Memory B cell (primary cell): ENCODE results near the gene THBS3.
"Not testable (repeated sequence)": the region's sequence is repeated elsewhere in the genome, so short reads cannot be mapped to it uniquely, and the experiment has no call there.

Source experiments
- ATAC-seq: fragments of 150-1000 bp; cut with Tn5 transposase; 2 replicates; pipeline ENCODE4 v1.10.0; 2021; ENCODE audit warnings: low read depth, mild to moderate bottlenecking, moderate library complexity
- DNase-seq, 2 donors: peaks; one replicate each; pipeline ENCODE4 v3.0.0; 2022; ENCODE audit warnings: low spot score in 2 of 2
- H3K27ac Mint-ChIP-seq: one replicate; pipeline ENCODE4 v1.8.0; 2022; ENCODE audit warnings: mild to moderate bottlenecking, moderate library complexity, mixed read lengths
- H3K27me3 Mint-ChIP-seq: one replicate; pipeline ENCODE4 v1.8.0; 2022; ENCODE audit warnings: mixed read lengths
- H3K36me3 Mint-ChIP-seq: one replicate; pipeline ENCODE4 v1.8.0; 2022; ENCODE audit warnings: mild to moderate bottlenecking, mixed read lengths
- H3K4me1 Mint-ChIP-seq: one replicate; pipeline ENCODE4 v1.8.0; 2022; ENCODE audit warnings: mixed read lengths
- H3K4me3 Mint-ChIP-seq: one replicate; pipeline ENCODE4 v1.8.0; 2022; ENCODE audit warnings: mild to moderate bottlenecking, moderate library complexity, mixed read lengths
- H3K9me3 Mint-ChIP-seq: one replicate; pipeline ENCODE4 v1.8.0; 2022; ENCODE audit warnings: mixed read lengths

Gene THBS3

DNA sequence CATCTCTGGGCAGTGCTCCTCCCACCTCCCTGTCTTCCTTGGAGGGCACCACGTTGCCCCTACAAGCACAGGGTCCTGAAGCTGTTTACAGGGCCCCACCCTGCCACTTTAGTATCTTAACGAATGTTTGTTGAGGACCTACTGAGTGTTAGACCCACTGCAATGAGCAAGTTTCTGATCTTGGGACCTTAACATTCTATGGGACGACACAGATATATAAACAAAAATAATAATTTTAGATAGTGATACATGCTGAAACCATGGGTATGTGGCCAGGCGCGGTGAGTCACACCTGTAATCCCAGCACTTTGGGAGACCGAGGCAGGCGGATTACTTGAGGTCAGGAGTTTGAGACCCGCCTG is 37.4 kb upstream of the THBS3 start:
- ATAC-seq = no peak
- no peaks in the 10 kb centered on the region for H3K27me3 Mint-ChIP-seq
- DNase-seq = no peak
- no peaks in the 10 kb centered on the region for H3K36me3 Mint-ChIP-seq
- peak overlapping the region; percentile 92 for H3K27ac Mint-ChIP-seq
- no peaks in the 10 kb centered on the region for H3K9me3 Mint-ChIP-seq
- H3K4me3 Mint-ChIP-seq = peak overlapping the region; percentile 81
- H3K4me1 Mint-ChIP-seq = peaks cover 25% of the 10 kb centered on the region

DNA sequence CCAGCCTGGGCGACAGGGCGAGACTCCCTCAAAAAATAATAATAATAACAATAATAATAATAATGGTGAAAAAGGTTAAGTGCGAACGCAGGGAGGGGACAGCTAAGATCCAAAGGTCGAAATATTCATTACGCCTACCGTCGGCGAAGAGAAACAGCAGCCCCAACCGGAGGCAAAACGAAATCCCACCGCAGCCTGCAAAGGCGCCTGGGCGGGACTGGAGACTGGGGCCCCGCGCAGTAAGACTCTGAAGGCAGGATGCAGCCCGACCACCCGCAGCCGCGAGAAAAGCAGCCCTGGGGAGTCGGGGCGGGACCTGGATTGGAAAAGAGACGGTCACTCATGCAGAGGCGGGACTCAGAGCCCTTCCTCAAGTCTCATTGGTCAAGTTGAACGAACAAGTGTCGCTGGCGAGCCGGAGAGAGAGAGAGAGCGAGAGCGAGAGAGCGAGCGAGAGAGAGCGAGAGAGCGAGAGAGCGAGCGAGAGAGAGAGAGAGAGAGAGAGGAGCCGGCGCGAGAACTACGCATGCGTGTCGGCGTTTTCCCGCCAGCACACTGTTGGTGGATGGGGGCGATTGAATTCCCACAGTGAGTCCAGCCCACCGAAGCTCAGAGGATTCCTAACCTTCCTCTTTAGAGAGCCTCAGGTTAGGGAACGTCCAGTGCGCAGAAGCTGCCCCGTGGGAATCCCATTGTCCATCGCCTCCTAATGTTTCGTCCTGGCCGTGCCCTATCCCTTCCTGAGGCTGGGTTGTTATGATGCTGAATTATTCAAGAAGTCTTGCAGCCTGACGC is 36.9 kb upstream of the THBS3 start:
- no peaks in the 10 kb centered on the region for H3K36me3 Mint-ChIP-seq
- peak overlapping the region; percentile 92 for H3K27ac Mint-ChIP-seq
- peak; percentile 84 to 89 for DNase-seq
- H3K27me3 Mint-ChIP-seq = no peaks in the 10 kb centered on the region
- no peaks in the 10 kb centered on the region for H3K9me3 Mint-ChIP-seq
- peaks cover 23% of the 10 kb centered on the region for H3K4me1 Mint-ChIP-seq
- ATAC-seq = peak; percentile 91
- H3K4me3 Mint-ChIP-seq = peak overlapping the region; percentile 81

GRCh38 chr1:155242805-155243358 is 35.2 kb upstream of the THBS3 start:
- H3K4me3 Mint-ChIP-seq = peak overlapping the region; percentile 81
- no peaks in the 10 kb centered on the region for H3K27me3 Mint-ChIP-seq
- no peak for ATAC-seq
- no peak for DNase-seq
- peak overlapping the region; percentile 92 for H3K27ac Mint-ChIP-seq
- H3K9me3 Mint-ChIP-seq = no peaks in the 10 kb centered on the region
- peaks cover 5% of the 10 kb centered on the region for H3K36me3 Mint-ChIP-seq
- peaks cover 25% of the 10 kb centered on the region for H3K4me1 Mint-ChIP-seq

- peaks cover 8% of the 10 kb centered on the region for H3K36me3 Mint-ChIP-seq
- H3K27ac Mint-ChIP-seq = no peak overlapping the region
- H3K4me1 Mint-ChIP-seq = peaks cover 25% of the 10 kb centered on the region
- no peak overlapping the region for H3K4me3 Mint-ChIP-seq
- no peaks in the 10 kb centered on the region for H3K9me3 Mint-ChIP-seq
- H3K27me3 Mint-ChIP-seq = no peaks in the 10 kb centered on the region
- DNase-seq (no peak), ATAC-seq (no peak)
Observed at GRCh38 chr1:155241841-155242264, 34.2 kb upstream of the THBS3 start.

DNA sequence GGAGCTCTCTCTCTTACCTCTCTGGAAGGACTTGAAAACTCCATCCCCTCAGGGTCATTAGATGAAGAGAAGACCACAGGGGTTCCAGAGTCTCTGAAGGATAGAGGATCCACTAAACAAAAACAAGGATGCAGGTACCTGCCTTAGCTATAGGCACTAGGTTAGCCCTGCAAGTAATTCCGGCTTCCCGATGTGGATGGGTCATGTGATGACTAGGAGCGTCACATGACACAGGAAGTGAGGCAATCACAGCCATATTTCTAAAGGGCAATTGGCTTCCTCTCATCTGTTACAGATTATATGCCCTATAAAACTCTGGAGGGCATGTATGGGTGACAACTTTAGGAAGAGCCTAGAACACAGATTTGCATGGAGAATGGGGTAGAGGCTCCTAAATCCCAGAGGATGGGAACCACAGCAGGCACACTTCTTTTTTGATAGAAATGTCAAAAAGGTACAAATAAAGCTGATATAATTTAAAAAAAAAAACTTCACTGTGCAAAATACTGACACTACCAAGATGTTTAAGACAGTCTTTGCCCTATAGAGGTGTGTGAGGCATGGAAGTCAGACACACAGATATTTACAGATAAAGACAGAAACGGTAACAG is 33.5 kb upstream of the THBS3 start:
- DNase-seq (peak; percentile 42 to 51), ATAC-seq (peak; percentile 31)
- Mint-ChIP-seq H3K9me3 (no peaks in the 10 kb centered on the region), H3K4me3 (peak overlapping the region; percentile 86), H3K4me1 (peaks cover 25% of the 10 kb centered on the region), H3K27ac (peak overlapping the region; percentile 83), H3K27me3 (no peaks in the 10 kb centered on the region), H3K36me3 (peaks cover 11% of the 10 kb centered on the region)

- Mint-ChIP-seq H3K36me3 (peaks cover 17% of the 10 kb centered on the region), H3K9me3 (no peaks in the 10 kb centered on the region), H3K27me3 (no peaks in the 10 kb centered on the region), H3K4me3 (no peak overlapping the region), H3K27ac (no peak overlapping the region), H3K4me1 (peaks cover 12% of the 10 kb centered on the region)
- no peak for ATAC-seq
- no peak for DNase-seq
Observed at GRCh38 chr1:155236451-155236850, 28.8 kb upstream of the THBS3 start.

- not testable (repeated sequence) for H3K9me3 Mint-ChIP-seq, H3K27me3 Mint-ChIP-seq, H3K4me1 Mint-ChIP-seq, DNase-seq, H3K27ac Mint-ChIP-seq, ATAC-seq, H3K4me3 Mint-ChIP-seq
- H3K36me3 Mint-ChIP-seq = peaks cover 17% of the 10 kb centered on the region
Observed at GRCh38 chr1:155235375-155235774, 27.7 kb upstream of the THBS3 start.

DNA sequence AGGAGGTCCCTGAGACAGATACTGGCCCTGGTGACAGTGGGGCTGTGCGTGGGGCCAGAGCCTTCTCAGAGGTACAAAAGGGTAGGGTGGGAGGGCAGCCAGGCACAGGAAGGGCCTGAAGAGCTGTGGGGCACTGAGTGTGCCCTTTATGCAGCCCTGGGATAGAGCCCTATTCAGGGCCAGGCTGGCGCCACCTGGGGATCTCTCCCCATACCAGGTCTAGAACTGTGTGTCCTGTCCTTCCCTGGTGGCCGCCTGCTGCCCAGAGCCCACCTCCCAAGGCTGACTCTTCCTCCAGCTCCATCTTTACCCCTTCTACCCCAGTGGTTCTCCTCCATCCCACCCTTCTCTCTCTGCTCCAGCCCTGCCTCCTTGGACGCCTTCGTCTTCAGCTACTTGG is 25.8 kb upstream of the THBS3 start:
- not testable (repeated sequence) for H3K4me1 Mint-ChIP-seq, ATAC-seq, H3K27ac Mint-ChIP-seq, H3K4me3 Mint-ChIP-seq, H3K9me3 Mint-ChIP-seq, DNase-seq, H3K27me3 Mint-ChIP-seq
- peaks cover 13% of the 10 kb centered on the region for H3K36me3 Mint-ChIP-seq

DNA sequence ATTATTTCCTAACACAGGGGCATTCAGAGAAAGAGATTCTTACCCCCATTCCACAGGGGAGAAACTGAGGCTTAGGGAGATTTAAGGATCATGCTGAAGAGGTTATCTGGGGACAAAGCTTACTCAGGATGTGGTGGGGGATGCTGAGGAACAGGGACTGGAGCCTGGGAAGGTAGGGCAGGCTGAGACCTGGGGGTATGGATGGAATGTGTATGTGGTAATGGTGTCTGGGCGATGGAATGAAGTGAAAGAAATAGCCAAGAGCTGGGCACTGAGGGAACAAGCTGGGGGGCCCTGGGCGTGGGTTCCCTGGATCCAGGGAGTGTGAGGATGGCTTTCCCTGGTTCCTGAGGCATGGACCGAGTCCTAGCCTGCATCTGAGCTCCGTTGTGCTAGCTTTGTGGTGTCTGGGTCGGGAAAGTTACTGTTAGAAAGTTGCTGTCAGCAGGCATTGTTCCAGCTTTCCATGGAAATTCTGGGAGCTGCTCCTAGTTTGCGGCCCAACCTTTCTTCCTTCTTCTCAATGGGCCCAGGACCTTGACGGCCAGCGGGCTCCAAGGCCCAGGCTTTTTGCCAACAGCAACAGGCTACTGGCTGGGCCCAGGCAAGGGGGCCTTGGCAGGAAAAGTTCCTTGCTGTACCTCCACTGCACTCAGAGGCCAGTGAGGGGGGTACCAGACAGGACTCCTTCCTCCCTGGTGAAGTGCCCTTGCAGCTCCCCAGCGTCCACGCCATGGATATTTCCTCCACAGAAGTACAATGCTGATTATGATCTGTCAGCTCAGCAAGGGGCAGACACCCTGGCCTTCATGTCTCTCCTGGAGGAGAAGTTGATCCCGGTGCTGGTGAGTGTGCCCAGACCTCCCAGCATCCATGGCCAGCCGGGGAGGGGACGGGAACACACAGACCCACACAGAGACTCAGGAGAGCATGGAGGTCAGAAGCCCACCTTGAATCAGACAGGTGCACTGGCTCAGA is 24.6 kb upstream of the THBS3 start:
- not testable (repeated sequence) for H3K4me1 Mint-ChIP-seq, DNase-seq, H3K9me3 Mint-ChIP-seq, H3K27me3 Mint-ChIP-seq, H3K4me3 Mint-ChIP-seq, H3K36me3 Mint-ChIP-seq, ATAC-seq, H3K27ac Mint-ChIP-seq

- H3K4me1 Mint-ChIP-seq = peaks cover 12% of the 10 kb centered on the region
- H3K27me3 Mint-ChIP-seq, H3K4me3 Mint-ChIP-seq, H3K36me3 Mint-ChIP-seq, H3K9me3 Mint-ChIP-seq, H3K27ac Mint-ChIP-seq, ATAC-seq, DNase-seq: not testable (repeated sequence)
Observed at GRCh38 chr1:155231302-155231701, 23.6 kb upstream of the THBS3 start.

- Mint-ChIP-seq H3K27ac (peak overlapping the region; percentile 81), H3K27me3 (no peaks in the 10 kb centered on the region), H3K4me3 (peak overlapping the region; percentile 84), H3K4me1 (peaks cover 25% of the 10 kb centered on the region), H3K9me3 (no peaks in the 10 kb centered on the region), H3K36me3 (no peaks in the 10 kb centered on the region)
- no peak for DNase-seq
- ATAC-seq = no peak
Observed at GRCh38 chr1:155228096-155228427, 20.4 kb upstream of the THBS3 start.

GRCh38 chr1:155227261-155228095 is 19.8 kb upstream of the THBS3 start:
- H3K27ac Mint-ChIP-seq = peak overlapping the region; percentile 81
- H3K9me3 Mint-ChIP-seq = no peaks in the 10 kb centered on the region
- DNase-seq (peak; percentile 80 to 92), ATAC-seq (peak; percentile 88)
- H3K4me1 Mint-ChIP-seq = peaks cover 29% of the 10 kb centered on the region
- no peaks in the 10 kb centered on the region for H3K27me3 Mint-ChIP-seq
- peak overlapping the region; percentile 84 for H3K4me3 Mint-ChIP-seq
- no peaks in the 10 kb centered on the region for H3K36me3 Mint-ChIP-seq

DNA sequence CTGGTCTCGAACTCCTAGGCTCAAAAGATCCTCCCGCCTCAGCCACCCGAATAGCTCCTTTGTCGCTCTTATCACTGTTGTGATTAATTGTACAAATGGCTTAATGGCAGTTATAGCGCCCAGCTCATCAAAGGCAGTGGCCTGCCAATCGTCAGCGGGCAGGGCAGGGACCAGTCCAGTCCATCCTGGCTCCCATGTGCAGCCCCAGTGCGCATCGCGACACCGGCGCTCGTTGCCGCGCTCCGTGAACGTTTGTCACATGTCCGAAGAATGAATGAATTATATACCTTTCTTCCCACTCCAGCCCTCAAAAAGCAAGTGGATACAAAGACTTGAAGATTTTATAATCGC is 19.2 kb upstream of the THBS3 start:
- Mint-ChIP-seq H3K36me3 (no peaks in the 10 kb centered on the region), H3K4me1 (peaks cover 31% of the 10 kb centered on the region), H3K4me3 (peak overlapping the region; percentile 84), H3K27ac (peak overlapping the region; percentile 81), H3K9me3 (no peaks in the 10 kb centered on the region), H3K27me3 (no peaks in the 10 kb centered on the region)
- no peak for DNase-seq
- no peak for ATAC-seq
